SIG-M5 treated with dmso at 0.1 percent for 504 hours (cell line): ENCODE measurements around the gene TBX5.

Experiments
- DNase-seq: peaks from one replicate; lab custom pipeline; 2025; ENCODE audit not compliant: unreplicated experiment; lab: John Stamatoyannopoulos, UW

The TBX5 gene

DNA sequence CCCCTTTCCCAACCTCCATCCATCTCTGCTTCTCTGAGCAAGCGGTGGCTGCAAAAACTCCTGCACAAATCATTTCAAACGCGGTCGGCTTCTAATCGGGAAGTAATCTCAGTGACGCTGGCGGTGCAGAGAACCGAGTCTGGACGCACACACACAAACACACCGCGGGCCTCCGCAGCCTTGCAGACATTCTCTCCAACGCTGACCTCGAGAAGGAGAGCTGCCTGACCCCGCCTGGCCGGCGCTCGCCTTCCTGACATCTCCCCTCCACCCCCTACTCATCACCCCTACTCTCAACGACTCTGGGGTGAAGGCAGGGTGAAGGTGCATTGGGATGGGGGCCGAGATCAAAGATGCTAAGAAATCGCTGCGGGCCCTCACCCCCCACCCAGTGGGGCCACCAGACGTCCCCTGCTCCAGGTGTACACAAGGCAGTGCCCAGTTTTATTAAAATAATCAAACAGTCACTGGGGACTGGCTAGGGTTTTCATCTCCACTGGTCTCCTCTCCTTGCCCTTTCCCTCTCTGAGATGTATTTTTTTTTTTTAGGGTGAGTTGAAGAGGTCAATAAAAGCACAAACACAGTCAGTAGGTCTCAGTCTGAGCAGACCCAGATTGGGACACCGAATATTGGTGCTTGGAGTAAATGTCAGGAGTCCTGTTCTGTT, 506 bp upstream of the TBX5 start:
- DNase-seq: no peak

DNA sequence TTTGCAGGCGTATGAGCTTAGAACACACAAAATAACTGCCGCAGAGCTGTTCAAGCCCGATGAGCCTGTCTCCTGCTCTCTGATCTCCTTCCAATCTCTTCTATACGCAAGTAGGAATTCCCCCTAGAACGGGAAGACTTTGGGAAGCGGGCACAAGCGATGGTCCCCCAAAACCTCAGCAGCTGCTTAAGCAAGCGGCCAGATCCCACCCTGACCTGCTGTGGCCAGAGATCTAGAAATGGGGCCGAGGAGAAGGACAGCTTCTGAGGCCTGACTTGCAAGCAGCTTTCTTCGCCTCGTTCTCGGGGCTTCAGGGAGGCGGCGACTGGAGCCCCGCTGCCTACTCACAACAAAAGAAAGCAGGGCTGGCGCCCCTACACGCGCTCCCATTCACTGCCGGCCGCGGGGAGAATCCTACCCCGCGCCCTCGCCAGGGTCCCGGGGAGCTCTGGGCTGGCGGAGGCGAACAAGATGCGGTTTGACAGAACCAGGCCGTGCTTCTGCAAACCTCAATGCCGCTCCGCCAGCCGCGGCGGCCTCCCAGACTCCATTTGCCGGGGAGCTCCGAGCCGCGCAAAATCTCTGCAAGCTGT, 922 bp downstream of the TBX5 start:
- no peak for DNase-seq

DNA sequence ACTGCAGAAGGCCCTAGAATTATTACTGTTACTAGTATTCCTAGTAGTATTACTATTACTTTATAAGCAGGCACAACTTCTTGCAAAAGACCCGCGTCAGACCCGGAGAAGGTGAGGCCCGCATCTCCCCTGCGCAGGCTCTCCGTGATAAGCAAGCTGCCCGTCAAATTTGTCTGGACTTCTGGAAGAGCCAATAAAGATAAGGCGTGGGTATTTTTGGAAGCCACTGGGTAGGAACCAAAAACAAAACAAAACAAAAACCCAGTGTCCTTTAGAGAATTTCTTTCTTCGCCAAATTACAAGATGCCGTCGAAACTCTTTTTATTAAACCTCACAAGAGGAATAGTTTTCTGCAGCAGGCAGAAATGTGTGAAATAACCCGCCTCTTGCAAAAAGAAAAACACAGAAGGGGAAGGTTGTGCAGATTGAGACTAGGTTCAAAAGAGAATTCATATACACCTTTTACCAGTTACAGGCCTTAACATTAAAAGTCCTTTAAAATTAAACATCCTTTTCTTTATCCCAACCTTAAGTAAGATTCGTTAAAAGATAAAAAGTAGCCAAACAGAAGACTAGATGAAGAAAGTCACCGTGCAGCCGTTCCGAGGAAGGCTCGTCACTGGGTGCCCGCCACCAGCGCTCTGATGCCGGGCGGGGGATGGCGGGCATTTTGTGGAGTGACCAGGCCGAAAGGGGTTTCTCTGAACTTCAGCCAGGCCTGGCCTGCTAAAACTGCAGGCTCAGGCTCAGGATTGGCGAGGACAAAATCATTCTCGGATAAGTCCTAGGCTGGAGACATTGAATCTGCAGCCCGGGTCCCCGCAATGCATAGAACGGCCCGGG, 1.6 kb downstream of the TBX5 start:
- no peak for DNase-seq

DNA sequence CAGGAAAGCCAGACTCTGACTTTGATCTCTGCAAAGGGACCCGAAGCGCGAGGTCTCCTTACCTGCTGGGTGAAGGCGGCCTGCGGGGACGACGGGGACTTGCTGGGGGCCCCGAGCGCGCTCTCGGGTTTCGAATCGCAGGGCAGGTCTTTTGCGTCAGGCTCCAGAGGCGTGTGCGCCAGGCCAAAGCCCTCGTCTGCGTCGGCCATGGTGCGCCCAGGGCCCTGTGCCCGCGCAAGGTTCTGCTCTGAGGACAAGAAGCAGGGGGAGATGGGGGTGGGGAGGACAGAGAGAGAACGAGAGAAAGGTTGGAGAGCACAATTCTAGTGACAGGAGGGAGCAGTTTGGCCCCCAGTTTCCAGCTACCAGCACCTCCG, 2.3 kb downstream of the TBX5 start:
- no peak for DNase-seq

DNA sequence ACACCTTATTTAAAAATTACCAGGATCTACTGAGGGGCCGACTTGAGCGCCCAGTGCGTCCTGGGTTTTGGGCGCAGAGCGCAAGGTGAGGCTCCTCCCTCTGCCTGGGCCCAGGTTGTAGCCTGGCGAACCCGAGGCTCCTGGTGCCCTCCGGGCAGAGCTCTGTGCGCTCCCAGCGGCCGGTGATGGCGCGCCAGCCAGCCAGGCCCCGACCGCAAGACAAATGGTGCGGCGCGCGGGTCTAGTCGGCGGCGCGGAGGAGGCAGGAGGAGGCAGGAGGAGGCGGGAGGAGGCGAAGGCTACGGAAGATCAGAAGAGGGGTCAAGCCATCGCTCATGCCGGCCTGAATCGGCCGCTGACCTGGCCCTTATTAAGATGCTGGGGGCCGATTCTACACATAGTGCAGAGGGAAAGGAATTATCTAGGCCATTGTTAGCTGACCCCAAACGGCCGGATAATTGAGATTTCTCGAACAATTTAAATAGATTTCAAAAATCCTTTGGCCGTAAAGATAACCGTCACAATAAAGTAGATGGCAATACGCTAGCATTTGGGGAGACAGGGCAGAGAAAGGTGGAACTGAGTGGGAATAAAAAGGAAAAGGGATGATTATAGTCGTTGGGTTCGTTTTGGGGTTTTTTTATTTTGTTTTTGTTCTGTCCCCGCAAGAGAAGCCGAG, 2.8 kb downstream of the TBX5 start:
- no peak for DNase-seq

DNA sequence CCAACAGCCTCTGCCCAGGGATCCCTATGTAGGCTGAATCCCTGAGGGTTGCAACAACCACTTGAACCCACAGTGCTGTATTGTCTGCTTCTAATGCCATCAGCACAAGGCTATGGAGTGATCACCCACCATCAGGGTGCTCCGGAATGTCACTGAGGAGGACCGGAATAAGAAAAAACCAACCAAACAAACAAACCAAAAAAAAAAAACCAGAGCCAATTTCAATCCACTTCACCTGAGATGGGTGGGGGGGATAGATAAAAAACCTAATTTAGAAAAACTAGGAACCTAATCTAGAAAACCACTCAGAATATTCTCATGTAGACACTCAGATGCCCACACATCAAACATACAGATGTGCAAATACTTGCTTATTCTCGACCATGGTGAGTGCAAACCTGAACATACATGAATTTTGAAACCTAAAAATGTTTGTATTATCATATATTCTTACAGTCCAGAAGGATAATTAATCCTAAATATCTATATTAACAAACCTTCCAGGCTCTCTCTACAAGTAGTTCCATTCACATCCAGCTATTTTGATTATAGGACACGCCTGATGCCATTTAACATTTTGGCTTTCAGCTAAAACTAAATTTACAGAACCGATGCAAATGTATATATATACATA, 3.7 kb downstream of the TBX5 start:
- DNase-seq: no peak

DNA sequence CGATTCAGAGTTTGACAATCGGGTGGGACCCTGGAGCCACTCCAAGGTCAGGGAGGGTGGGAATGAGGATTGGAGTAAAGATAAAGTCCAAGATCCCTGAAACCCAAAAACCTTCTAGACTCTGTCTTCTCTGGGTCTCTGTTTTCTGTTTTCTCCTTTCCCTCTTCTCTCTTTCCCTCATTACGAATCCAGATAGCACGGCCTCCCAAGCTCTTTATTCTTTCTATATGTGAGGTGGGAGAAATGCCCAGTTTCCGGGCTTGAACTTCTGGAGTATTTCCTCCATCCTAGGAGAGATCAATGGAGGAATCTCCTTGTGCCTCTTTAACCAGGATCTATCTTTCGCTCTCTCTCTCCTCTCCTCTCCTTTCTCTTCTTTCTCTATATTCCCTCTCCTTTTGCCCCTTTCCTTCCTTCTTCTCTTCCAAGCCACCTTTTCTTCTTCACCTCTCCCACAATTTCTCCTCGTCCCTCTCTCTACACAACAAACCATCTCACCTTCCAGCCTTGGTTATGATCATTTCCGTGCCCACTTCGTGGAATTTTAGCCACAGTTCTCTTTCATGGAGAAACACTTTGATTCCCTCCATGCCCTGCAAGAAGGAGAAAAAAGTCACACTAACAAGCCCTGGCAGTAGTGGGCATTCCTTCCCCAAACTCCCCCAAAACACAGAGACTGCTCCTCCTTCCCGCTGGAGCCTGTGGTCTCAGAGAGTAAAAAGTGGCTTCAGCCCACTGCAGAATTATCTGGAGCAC, 4.4 kb downstream of the TBX5 start:
- DNase-seq: no peak

DNA sequence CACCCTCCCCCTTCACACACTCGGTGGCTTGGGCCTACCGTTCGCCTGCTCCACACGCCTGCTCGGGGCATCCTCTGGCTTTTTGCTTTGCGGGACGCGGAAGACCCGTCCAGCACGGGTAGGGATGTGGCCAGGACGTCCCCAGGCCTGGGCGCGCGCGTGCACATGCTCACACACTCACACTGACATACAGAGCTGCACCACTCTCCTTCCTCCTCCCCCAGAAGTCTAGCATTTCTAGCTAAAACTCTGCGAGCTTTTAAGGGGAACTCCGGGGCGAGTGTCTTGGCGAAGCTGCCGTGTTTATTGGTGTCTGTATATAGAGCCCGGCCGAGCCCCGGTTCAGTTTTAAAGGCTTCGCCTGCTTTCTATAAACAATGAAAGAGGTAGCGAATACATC, 5.0 kb downstream of the TBX5 start:
- DNase-seq: no peak

DNA sequence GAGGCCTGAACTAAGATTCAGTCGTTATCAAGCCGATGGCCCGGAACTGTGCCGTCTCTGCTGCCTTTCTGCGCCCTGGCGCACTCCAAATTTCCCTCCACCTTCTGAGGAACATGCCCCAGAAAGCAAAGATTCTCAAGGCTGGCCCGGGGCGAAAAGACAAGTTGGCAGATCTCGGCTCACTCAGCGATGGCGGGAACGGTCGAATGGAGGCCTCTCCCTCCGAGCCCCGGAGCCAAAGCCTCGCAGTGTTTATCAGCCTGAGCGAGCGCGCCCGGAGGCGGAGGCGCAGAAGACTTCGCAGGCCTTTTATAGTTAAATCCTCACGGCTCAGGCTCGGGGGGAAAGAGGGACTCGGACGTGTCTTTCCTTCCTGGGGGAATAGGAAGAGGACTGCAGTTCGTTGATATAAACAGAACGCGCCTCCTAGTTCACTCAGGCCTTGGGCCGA, 5.6 kb downstream of the TBX5 start:
- no peak for DNase-seq

DNA sequence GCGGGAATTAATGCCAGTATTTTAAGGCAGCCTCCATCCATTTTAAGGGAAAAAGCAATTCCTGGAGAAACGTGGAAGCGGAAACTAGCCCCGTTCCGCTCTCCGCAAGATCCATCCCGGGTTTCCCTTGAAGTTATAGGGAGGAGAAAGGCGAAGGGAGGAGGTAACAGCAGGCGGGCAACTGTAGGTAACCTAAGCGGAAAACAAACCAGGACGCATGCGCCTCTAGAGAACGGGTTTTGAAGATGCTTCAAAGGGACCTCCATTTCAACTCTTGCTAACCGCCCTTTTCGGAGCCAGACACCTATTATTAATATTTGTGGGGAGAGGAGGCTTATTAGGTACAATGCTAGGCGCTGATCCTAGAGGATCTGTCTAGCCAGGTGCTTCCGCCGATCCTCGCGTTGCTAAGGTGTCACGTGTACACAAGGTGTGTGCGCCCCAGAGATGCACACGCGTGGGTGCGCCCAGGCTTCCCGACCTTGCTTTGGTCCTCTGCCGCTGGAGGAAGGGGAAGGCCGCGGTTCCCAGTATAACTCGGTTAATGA, 6.2 kb downstream of the TBX5 start:
- no peak for DNase-seq

DNA sequence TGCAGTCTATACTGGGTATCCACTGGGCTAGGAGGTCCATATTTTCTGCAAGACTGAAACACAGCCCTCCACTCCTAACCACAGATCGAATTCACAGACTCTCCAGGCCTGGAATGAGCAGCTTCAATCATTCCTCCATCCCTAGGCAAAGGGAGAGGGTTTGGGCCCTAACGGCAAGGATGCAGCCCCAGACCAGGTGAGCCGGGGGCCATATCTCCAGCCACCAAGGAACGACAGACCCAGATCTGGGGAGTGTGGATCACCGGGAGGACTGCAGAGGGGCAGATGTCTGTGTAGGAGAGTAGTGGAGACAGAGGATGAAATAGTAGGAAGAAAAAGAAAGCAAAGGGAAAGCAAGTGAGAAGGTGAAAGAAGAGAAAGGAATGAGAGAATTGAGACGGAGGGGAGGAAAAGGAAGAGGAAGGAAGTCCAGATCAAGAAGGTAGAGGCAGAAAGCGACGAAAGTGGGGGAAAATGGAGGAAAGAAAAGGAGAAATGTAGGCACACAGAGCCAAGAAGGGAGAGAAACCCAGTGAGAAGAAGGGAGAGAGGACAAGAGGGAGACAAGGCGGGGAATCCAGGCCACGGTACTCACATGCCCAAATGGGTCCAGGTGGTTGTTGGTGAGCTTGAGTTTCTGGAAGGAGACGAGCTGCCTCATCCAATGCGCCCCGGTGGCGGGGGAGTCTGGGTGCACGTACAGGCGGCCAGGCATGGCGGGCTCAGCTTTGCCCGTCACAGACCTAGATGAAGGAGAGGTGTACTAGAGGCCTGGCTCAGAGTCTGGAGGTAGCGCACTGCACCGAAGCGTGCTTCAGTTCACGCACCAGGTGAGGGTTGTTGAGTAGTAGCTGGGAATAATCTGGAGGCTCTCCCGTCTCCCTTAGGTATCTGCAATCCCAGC, 7.7 kb downstream of the TBX5 start:
- DNase-seq: no peak

DNA sequence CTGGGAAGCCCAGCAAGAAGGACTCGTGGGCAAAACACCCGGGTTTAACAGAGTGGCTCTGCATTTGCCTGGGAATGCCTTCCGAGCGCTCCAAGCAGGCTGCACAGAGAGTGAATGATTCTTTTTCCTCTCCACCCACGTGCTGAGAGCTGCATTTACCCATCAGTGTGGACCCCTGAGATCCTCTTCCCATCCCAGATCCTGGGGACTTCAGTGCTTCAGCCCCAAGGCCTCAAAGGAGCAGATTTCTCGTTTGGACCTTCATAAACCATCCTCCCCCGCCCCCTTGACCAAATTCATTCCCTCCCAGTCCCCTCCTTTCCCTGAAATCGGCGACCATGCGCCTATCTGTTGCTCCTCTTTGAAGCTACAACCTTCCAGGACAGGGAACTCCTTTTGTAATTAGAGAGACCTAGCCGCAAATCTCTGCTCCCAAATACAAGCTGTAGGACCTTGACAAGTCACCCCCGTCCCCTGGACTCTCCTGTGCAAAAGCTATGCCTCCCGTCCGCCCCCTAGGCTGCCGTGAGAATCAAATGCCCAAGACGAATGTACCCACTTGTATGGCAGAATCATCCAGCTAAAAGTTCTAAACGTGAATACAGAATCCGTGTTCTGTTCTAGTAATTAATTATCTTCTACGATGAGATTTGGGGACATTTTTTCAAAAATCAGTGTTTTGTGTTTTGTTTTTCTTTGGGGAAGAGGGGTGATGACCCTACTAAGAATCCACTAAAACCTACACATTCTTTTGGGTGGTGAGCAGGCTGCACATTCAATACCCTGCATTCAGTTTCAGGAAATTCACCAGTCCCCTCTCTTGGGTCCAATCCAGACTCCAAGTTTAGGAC, 8.8 kb downstream of the TBX5 start:
- DNase-seq: no peak

DNA sequence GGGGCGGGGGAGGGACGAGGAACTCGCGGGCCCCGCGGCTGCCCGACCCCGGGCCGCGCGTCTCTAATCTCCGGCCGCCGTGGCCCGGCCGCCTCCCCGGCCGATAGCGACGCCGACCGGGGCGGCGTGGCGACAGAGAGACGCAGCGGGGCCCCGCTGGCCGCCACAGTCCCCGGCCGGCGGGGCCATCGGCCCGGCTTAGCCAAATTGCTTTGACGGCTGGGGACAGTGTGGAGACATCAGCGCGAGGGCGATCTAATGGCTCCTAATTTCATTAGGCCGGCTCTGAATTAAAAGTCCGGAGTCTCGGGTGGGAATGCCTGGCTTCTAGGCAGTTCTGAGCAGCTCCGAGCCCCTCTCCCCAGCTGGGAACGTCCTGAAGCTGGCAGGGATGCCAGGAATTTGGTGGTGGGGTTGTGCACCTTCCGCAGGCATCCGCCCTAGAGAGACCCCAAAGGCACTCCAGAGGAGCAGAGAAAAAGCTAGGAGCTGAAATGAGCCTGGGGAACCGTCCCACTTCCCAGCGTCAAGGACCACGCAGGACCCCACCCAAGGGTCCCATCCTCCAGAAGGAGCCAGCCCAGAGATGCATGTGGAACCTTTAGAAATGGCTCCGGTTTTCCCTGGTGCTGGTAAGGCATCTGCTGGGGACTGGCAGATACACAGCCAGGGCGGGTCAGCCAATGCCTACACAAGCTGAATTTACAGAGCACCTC, 9.6 kb downstream of the TBX5 start:
- no peak for DNase-seq

DNA sequence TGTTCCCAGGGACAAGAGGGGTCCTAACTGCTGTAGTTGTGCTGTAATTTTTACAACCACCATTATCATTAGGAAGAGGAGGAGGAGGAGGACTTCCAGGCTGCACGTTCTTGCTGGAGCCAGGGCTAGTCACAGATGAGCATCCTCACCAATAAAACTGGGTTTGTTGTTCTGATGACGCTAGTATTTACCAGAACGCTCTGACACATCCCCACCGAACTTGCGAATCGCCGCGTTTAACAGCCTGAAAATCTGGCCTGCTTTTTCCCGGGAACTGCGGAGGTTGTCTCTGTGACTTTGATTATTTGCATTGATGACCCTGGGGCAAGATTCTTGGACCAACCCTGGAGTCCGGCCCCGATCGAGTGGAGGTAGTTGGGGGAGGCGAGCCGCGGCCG, 10.2 kb downstream of the TBX5 start:
- no peak for DNase-seq

DNA sequence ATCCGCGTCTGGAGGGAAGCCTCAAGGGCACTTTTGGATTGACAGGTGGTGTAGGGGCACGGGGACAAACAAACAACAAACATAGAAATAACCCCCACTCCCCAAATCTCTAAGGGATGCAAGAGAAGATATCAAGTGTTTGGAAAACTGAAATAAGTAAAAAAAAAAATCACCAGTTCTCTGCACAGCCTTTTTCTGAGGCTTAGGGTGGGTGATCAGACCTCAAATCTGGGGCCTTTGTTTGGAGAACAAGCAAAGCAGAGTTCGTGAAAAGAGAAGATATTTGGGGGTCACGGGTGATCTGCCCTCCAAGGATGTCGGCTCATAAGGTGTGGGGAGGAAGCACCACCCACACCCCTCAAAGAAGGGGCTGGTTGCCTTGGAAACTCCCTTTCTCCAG, 10.7 kb downstream of the TBX5 start:
- no peak for DNase-seq

DNA sequence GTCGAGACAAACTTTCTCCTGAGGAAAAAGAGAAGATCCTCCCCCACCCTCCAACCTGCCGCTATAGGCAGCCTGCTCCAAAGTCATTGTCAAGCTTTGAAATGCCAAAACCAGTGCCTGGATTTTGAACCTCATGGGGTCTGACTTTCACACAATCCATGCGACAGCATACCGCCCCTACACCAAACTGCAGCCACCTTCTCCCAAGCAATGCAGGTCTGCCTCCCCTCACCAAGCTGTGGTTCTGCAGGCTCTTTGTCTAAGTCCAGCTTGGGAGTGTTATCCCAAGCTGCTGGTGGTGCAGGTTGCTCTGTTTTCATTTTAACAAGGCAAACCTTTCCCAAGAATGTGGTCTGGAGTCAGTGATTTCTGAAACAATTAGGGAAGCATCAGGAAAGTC, 12.4 kb downstream of the TBX5 start:
- DNase-seq: no peak

DNA sequence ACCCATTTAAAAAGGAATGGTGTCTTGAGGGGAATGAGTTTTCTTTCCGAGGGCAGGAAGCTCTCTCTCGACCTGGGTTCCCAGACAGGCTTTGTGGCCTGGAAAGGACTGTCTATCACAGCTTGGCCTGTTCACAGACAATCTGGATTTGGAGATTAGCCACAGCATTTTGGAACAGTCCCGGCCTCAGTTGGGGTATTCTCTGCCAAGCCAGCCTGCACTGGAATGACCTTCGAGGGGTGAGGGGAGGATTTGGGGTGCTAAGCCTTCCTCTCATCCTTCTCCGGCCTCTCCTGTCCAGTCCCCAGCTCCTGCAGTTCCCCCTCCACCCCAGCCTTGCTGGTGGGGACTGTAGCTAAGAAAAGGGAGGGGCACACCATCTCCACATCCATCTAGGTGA, 13.0 kb downstream of the TBX5 start:
- no peak for DNase-seq

DNA sequence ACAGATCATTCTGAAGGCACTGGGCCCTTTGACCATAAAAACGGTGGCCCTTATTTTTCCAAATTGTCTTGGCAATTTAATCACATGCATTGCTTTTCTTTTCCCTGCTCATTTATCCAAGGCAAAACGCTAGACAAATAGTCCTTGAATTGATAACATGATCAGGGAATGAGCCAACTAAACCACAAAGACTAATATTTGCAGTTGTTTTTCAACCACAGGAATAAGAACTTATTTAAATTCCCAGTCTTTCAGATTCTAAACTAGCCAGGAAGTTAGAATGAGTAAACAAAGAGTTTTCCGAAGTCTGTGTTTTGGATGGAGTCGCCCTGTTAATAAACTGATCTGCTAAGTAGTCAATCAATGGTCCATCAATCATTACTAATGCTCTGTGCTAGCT, 14.9 kb downstream of the TBX5 start:
- DNase-seq: no peak
